IMR-90 (cell line): ENCODE results near the gene GNAI2. TPM values are rescaled to one million over a fixed set of nuclear protein-coding genes. Genes with fewer than 3 reads are reported as not detected.
"Not testable (repeated sequence)": the region's sequence is repeated elsewhere in the genome, so short reads cannot be mapped to it uniquely, and the experiment has no call there.

Source experiments
- ATAC-seq: fragments of 200-7000 bp; cut with Tn5 transposase; 2 replicates; pipeline ENCODE4 v1.9.1; 2020; ENCODE audit warnings: low read depth, mild to moderate bottlenecking, moderate library complexity
- BruUV-seq: library from RNA; stranded (reverse); fragments of 400-500 nt; replicated peaks from 2 replicates; lab custom pipeline; 2021; lab: Mats Ljungman, UMichigan
- CTCF ChIA-PET: fragments of 300-600 bp; formaldehyde crosslinking; extraction: SDS; loops from one replicate; lab custom pipeline; 2021; ENCODE audit warnings: antibody characterized with exemption; lab: Yijun Ruan, JAX
- POLR2A ChIA-PET: fragments of 300-600 bp; sonication (Branson Sonifier 250); formaldehyde crosslinking; loops from one replicate; lab custom pipeline; 2022; ENCODE audit warnings: antibody characterized with exemption; ENCODE audit not compliant: unreplicated experiment; lab: Charles Lee
- DNase-seq: peaks from one replicate; pipeline ENCODE4 v3.0.0; 2013
- H2AFZ ChIP-seq: replicated peaks from 2 replicates; pipeline ENCODE3; 2013; ENCODE audit warnings: low read length, mild to moderate bottlenecking; ENCODE audit not compliant: poor library complexity
- H2AK5ac ChIP-seq: 2 replicates; pipeline ENCODE4 v1.6.1; 2013; ENCODE audit warnings: low read depth, low read length, inconsistent platforms
- H2AK9ac ChIP-seq: replicated peaks from 2 replicates; pipeline ENCODE3; 2013; ENCODE audit warnings: mild to moderate bottlenecking, low read depth, low read length, moderate library complexity; ENCODE audit not compliant: poor library complexity
- H2BK120ac ChIP-seq: 2 replicates; pipeline ENCODE4 v1.6.1; 2013; ENCODE audit warnings: low read depth, low read length, inconsistent platforms
- H2BK15ac ChIP-seq: 3 replicates; pipeline ENCODE4 v1.6.1; 2013; ENCODE audit warnings: low read depth, low read length, inconsistent platforms
- H2BK20ac ChIP-seq: 2 replicates; pipeline ENCODE4 v1.6.1; 2013; ENCODE audit warnings: low read depth, mild to moderate bottlenecking, inconsistent platforms, low read length, moderate library complexity
- H2BK5ac ChIP-seq: 2 replicates; pipeline ENCODE4 v1.6.1; 2013; ENCODE audit warnings: mild to moderate bottlenecking, low read depth, low read length, inconsistent platforms; ENCODE audit not compliant: poor library complexity, severe bottlenecking
- H3K14ac ChIP-seq: replicated peaks from 2 replicates; pipeline ENCODE4 v1.6.1; 2013; ENCODE audit warnings: low read depth, low read length, inconsistent platforms
- H3K18ac ChIP-seq: 2 replicates; pipeline ENCODE4 v1.6.1; 2013; ENCODE audit warnings: low read depth, low read length, control low read depth
- H3K23ac ChIP-seq: 2 replicates; pipeline ENCODE4 v1.6.1; 2013; ENCODE audit warnings: low read depth, low read length, inconsistent platforms
- H3K27ac ChIP-seq: 2 replicates; pipeline ENCODE4 v1.5.1; 2013; ENCODE audit warnings: mild to moderate bottlenecking, control low read depth, low read length; ENCODE audit not compliant: insufficient read depth
- H3K27me3 ChIP-seq: 2 replicates; pipeline ENCODE4 v1.6.1; 2013; ENCODE audit warnings: low read length; ENCODE audit not compliant: control insufficient read depth, insufficient read depth
- H3K36me3 ChIP-seq: 2 replicates; pipeline ENCODE4 v1.6.1; 2013; ENCODE audit warnings: low read length, mixed read lengths; ENCODE audit not compliant: control insufficient read depth, insufficient read depth
- H3K4ac ChIP-seq: 2 replicates; pipeline ENCODE4 v1.6.1; 2013; ENCODE audit warnings: low read depth, low read length, inconsistent platforms
- H3K4me1 ChIP-seq: 2 replicates; pipeline ENCODE4 v1.6.1; 2013; ENCODE audit warnings: low read length, mixed read lengths; ENCODE audit not compliant: control insufficient read depth, insufficient read depth
- H3K4me2 ChIP-seq: 2 replicates; pipeline ENCODE4 v1.6.1; 2013; ENCODE audit warnings: low read depth, mild to moderate bottlenecking, control low read depth, low read length, moderate library complexity
- H3K4me3 ChIP-seq: 2 replicates; pipeline ENCODE4 v1.5.1; 2013; ENCODE audit warnings: low read depth, mild to moderate bottlenecking, control low read depth, low read length, moderate library complexity; ENCODE audit not compliant: insufficient read depth
- H3K56ac ChIP-seq: 2 replicates; pipeline ENCODE4 v1.6.1; 2013; ENCODE audit warnings: low read length, inconsistent platforms; ENCODE audit not compliant: insufficient read depth; ENCODE audit errors: extremely low read depth
- H3K79me1 ChIP-seq, 2 experiments: 2 replicates each; pipeline ENCODE4 v1.6.1; 2013; ENCODE audit warnings: low read length in 2 of 2, inconsistent platforms in 1 of 2, low read depth in 1 of 2
- H3K9ac ChIP-seq: 2 replicates; pipeline ENCODE4 v1.6.1; 2013; ENCODE audit warnings: low read depth, low read length, control low read depth
- H3K9me1 ChIP-seq: 2 replicates; pipeline ENCODE4 v1.6.1; 2013; ENCODE audit warnings: low read length, inconsistent platforms; ENCODE audit not compliant: insufficient read depth
- H3K9me3 ChIP-seq: 2 replicates; pipeline ENCODE4 v1.6.1; 2013; ENCODE audit warnings: low read length; ENCODE audit not compliant: control insufficient read depth, insufficient read depth
- H4K20me1 ChIP-seq: 2 replicates; pipeline ENCODE4 v1.6.1; 2013; ENCODE audit warnings: low read length, inconsistent platforms; ENCODE audit not compliant: insufficient read depth
- H4K5ac ChIP-seq: 2 replicates; pipeline ENCODE4 v1.6.1; 2013; ENCODE audit warnings: mild to moderate bottlenecking, low read depth, low read length, control low read depth
- H4K8ac ChIP-seq, 2 experiments: 2 replicates each; pipeline ENCODE4 v1.6.1; 2013; ENCODE audit warnings: low read depth in 2 of 2, low read length in 2 of 2, control low read depth in 1 of 2, inconsistent platforms in 1 of 2
- H4K91ac ChIP-seq: 2 replicates; pipeline ENCODE4 v1.6.1; 2013; ENCODE audit warnings: low read depth, low read length, inconsistent platforms; ENCODE audit not compliant: insufficient read depth
- RAD21 ChIP-seq: IDR thresholded peaks from 2 replicates; pipeline ENCODE4 v1.6.1; 2012; ENCODE audit warnings: low read length, improper control_type of control experiment
- SMC3 ChIP-seq: fragments of 150-350 bp; IDR thresholded peaks from 2 replicates; pipeline ENCODE4 v1.6.1; 2016; ENCODE audit warnings: low read depth, mild to moderate bottlenecking, antibody characterized with exemption, low read length, moderate library complexity
- WGBS, 2 experiments: methylation state at CpG; one replicate each; pipeline versions ENCODE4 v1.1.5 to v1.1.7; 2013; ENCODE audit warnings: missing lambda C conversion rate in 2 of 2; ENCODE audit not compliant: insufficient read length in 1 of 2; ENCODE audit errors: extremely low coverage in 2 of 2; 5-methylcytosine and 5-hydroxymethylcytosine counted together
- dilution Hi-C: fragments of 300-500 bp; cut with HindIII; formaldehyde crosslinking; loops from one replicate; pipeline ENCODE4 v1.14.3; 2018; ENCODE audit warnings: low sequenced_read_pairs; ENCODE audit not compliant: unreplicated experiment
- in situ Hi-C: fragments of 300-500 bp; cut with MboI; formaldehyde crosslinking; loops from 3 replicates; pipeline ENCODE4 v1.14.3; 2019; ENCODE audit warnings: low sequenced_read_pairs, inconsistent platforms, mixed read lengths
- intact Hi-C: fragments of 100-400 bp; cut with micrococcal nuclease; formaldehyde crosslinking; loops from 2 replicates; pipeline ENCODE4 v1.10.0; 2022
- polyA plus RNA-seq, 3 experiments: library from polyadenylated mRNA; depleted of rRNA; stranded (reverse); fragments of >200 nt; gene quantifications; 2 replicates each; pipeline ENCODE4 v1.2.3, GENCODE V29; 2012; ENCODE audit warnings: low replicate concordance in 1 of 3
- total RNA-seq: library from RNA; depleted of rRNA; stranded (reverse); fragments of >200 nt; gene quantifications from 2 replicates; pipeline ENCODE4 v1.2.3, GENCODE V29; 2012

The GNAI2 gene
- total and polyA plus RNA-seq, 2 of the 4 experiments (the other 2 are of a cell fraction): 867 to 1,079 TPM

GRCh38 chr3:50227390-50228183 lies 8.4 kb upstream of the GNAI2 start (continued):
- TF ChIP-seq SMC3 (peak; percentile 94), RAD21 (peak; percentile 94)

DNA sequence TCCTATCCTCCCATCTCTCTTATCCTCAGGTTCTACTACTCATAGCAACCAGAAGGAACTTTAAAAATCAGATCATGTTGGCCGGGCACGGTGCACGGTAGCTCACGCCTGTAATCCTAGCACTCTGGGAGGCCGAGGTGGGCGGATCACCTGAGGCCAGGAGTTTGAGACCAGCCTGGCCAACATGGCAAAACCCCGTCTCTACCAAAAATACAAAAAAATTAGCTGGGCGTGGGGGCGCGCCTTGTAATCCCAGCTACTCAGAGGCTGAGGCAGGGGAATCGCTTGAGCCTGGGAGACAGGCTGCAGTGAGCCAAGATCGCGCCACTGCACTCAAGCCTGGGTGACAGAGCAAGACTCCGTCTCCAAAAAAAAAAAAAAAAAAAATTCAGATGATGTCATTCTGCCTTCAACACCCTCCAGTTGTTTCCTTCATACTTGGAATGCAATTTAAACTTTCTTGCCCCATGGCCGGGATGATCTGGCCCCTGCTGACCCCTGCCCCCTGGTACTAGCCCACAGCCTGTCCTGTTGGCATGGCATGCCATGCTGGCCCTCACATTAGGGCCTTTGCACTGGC lies 7.7 kb upstream of the GNAI2 start:
- H3K79me1 ChIP-seq: peaks cover 0 to 10% of the 10 kb centered on the region in 2 experiments; a peak in 2 of 4 replicates
- BruUV-seq, H4K20me1 ChIP-seq, ATAC-seq, H3K9me3 ChIP-seq, dilution Hi-C loops, H2BK20ac ChIP-seq, H3K4me1 ChIP-seq, H3K56ac ChIP-seq, H3K23ac ChIP-seq, H3K36me3 ChIP-seq, DNase-seq, H3K9me1 ChIP-seq, H3K27me3 ChIP-seq, H2BK5ac ChIP-seq, POLR2A ChIA-PET, H2BK15ac ChIP-seq: not testable (repeated sequence)
- peak overlapping the region; percentile 97 for H4K5ac ChIP-seq
- peak overlapping the region; percentile 99 for H2AK9ac ChIP-seq
- peak overlapping the region; percentile 97 for H2AK5ac ChIP-seq
- peak overlapping the region; percentile 22; the same call in 1 of the 2 replicates for H3K18ac ChIP-seq
- H2AFZ ChIP-seq: peak overlapping the region; percentile 97
- H3K4me3 ChIP-seq: peak overlapping the region; percentile 82
- peak overlapping the region; percentile 81; the same call in 1 of the 2 replicates for H3K27ac ChIP-seq
- H4K91ac ChIP-seq: peak overlapping the region; percentile 31; the same call in 1 of the 2 replicates
- intact Hi-C loops: loop anchor here (5.0 kb wide), 1 partner anchor 314 kb away; no protein-coding TSS in a partner anchor
- peak overlapping the region; percentile 99 for H3K4me2 ChIP-seq
- CTCF ChIA-PET: interaction anchor here (0.6 to 2.2 kb wide), 4 partner anchors 13 to 120 kb away, joined by 3 to 6 read pairs (median 4); no protein-coding TSS in a partner anchor
- H4K8ac ChIP-seq: peak overlapping the region; percentile 98 to 99; a peak in 3 of 4 replicates
- peak overlapping the region; percentile 32; the same call in 1 of the 2 replicates for H2BK120ac ChIP-seq
- peak overlapping the region; percentile 93 for H3K4ac ChIP-seq
- peak overlapping the region; percentile 48; the same call in 1 of the 2 replicates for H3K14ac ChIP-seq
- peak overlapping the region; percentile 82 for H3K9ac ChIP-seq
- WGBS, 2 experiments: 25% methylated on average over 12 of the region's 15 CpGs; no CpG with 5 or more reads in 1 of the 2 experiments
- in situ Hi-C loops: loop anchor here (5.0 kb wide), 2 partner anchors 36 to 44 kb away; partner anchors contain the start of gene GNAT1
